ENCODE data around the gene SYNDIG1.

GRCh38 chr20:24698706-24699206, 229.3 kb downstream of the SYNDIG1 start:
- TF ChIP-seq, protein P1, sequence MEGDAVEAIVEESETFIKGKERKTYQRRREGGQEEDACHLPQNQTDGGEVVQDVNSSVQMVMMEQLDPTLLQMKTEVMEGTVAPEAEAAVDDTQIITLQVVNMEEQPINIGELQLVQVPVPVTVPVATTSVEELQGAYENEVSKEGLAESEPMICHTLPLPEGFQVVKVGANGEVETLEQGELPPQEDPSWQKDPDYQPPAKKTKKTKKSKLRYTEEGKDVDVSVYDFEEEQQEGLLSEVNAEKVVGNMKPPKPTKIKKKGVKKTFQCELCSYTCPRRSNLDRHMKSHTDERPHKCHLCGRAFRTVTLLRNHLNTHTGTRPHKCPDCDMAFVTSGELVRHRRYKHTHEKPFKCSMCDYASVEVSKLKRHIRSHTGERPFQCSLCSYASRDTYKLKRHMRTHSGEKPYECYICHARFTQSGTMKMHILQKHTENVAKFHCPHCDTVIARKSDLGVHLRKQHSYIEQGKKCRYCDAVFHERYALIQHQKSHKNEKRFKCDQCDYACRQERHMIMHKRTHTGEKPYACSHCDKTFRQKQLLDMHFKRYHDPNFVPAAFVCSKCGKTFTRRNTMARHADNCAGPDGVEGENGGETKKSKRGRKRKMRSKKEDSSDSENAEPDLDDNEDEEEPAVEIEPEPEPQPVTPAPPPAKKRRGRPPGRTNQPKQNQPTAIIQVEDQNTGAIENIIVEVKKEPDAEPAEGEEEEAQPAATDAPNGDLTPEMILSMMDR (IDR thresholded peaks at IDR 0.05): no peak
- TF ChIP-seq POLR2A (IDR thresholded peaks at IDR 0.05): no peak
